B cell (primary cell): Measurements from ENCODE around the gene LRRC4C. TPM values are rescaled to one million over a fixed set of nuclear protein-coding genes. Genes with fewer than 3 reads are reported as not detected.

Source experiments
- ATAC-seq: fragments of 200-7000 bp; cut with Tn5 transposase; one replicate; pipeline ENCODE4 v1.10.0; 2021; ENCODE audit warnings: low read depth, mild to moderate bottlenecking, moderate number of reproducible peaks, moderate library complexity
- CTCF ChIA-PET: fragments of 350-600 bp; sonication (Branson Sonifier 250); formaldehyde crosslinking; loops from one replicate; lab custom pipeline; 2021; ENCODE audit warnings: antibody characterized with exemption, inconsistent platforms; lab: Charles Lee
- POLR2A ChIA-PET: fragments of 350-600 bp; sonication (Branson Sonifier 250); formaldehyde crosslinking; loops from one replicate; lab custom pipeline; 2021; ENCODE audit warnings: antibody characterized with exemption; lab: Charles Lee
- DNase-seq: peaks from one replicate; pipeline ENCODE4 v3.0.0; 2013
- H2AFZ ChIP-seq: 2 replicates; pipeline ENCODE4 v1.6.1; 2012; ENCODE audit warnings: mild to moderate bottlenecking, low read depth, low read length; ENCODE audit not compliant: insufficient read depth, poor library complexity, severe bottlenecking
- H3K27ac ChIP-seq, 2 donors: 1 replicate in 1 of 2; 2 replicates in 1 of 2; pipeline ENCODE4 v1.5.1; 2012 to 2013; ENCODE audit warnings: low read length in 2 of 2, mild to moderate bottlenecking in 2 of 2, moderate library complexity in 1 of 2
- H3K27me3 ChIP-seq, 4 experiments: fragments of 200-600 bp in 1 of 4; sonication (generic) in 1 of 4; replicated peaks in 1 of 4; 1 replicate in 2 of 4; 2 replicates in 2 of 4; pipeline versions ENCODE4 v1.6.1 to v1.7.0; 2013 to 2016; ENCODE audit warnings: low read length in 3 of 4, mild to moderate bottlenecking in 2 of 4, mixed read lengths in 1 of 4, moderate library complexity in 1 of 4; ENCODE audit not compliant: insufficient read depth in 4 of 4, control insufficient read depth in 3 of 4; ENCODE audit errors: control extremely low read depth in 1 of 4
- H3K36me3 ChIP-seq, 2 experiments: replicated peaks in 1 of 2; 1 replicate in 1 of 2; 2 replicates in 1 of 2; pipeline versions ENCODE4 v1.6.1 to v1.7.1; 2013; ENCODE audit warnings: low read length in 1 of 2; ENCODE audit not compliant: insufficient read depth in 2 of 2, control insufficient read depth in 1 of 2; ENCODE audit errors: control extremely low read depth in 1 of 2, extremely low read depth in 1 of 2
- H3K4me1 ChIP-seq, 2 donors: fragments of 200-600 bp in 1 of 2; sonication (generic) in 1 of 2; 1 replicate in 1 of 2; 2 replicates in 1 of 2; pipeline versions ENCODE4 v1.5.1 to v1.6.1; 2013 to 2017; ENCODE audit warnings: low read length in 2 of 2; ENCODE audit not compliant: control insufficient read depth in 2 of 2, insufficient read depth in 2 of 2
- H3K4me2 ChIP-seq: replicated peaks from 2 replicates; pipeline ENCODE3; 2012; ENCODE audit warnings: mild to moderate bottlenecking, low read depth, low read length; ENCODE audit not compliant: poor library complexity, severe bottlenecking
- H3K4me3 ChIP-seq, 5 experiments: fragments of 200-600 bp in 1 of 5; sonication (generic) in 1 of 5; 1 replicate in 3 of 5; 2 replicates in 2 of 5; pipeline versions ENCODE4 v1.5.1 to v1.7.0; 2011 to 2016; ENCODE audit warnings: low read length in 4 of 5, mild to moderate bottlenecking in 4 of 5, low read depth in 2 of 5, control low read depth in 1 of 5, moderate library complexity in 1 of 5; ENCODE audit not compliant: insufficient read depth in 1 of 5; ENCODE audit errors: control extremely low read depth in 1 of 5, extremely low read depth in 1 of 5
- H3K79me2 ChIP-seq: fragments of 200-600 bp; sonication (generic); one replicate; pipeline ENCODE4 v1.6.0; 2016; ENCODE audit warnings: low read length; ENCODE audit not compliant: control insufficient read depth, insufficient read depth
- H3K9ac ChIP-seq: fragments of 200-600 bp; sonication (generic); 2 replicates; pipeline ENCODE4 v1.6.1; 2017; ENCODE audit warnings: mild to moderate bottlenecking, low read length, moderate library complexity
- H3K9me3 ChIP-seq, 3 donors: one replicate each; pipeline versions ENCODE4 v1.6.1 to v1.7.1; 2013; ENCODE audit warnings: low read length in 2 of 3; ENCODE audit not compliant: control insufficient read depth in 2 of 3, insufficient read depth in 1 of 3; ENCODE audit errors: control extremely low read depth in 1 of 3
- H4K20me1 ChIP-seq: 2 replicates; pipeline ENCODE4 v1.6.0; 2012; ENCODE audit warnings: mild to moderate bottlenecking, low read length; ENCODE audit not compliant: insufficient read depth, control insufficient read depth, poor library complexity, severe bottlenecking
- H3K27ac Mint-ChIP-seq: one replicate; pipeline ENCODE4 v1.8.0; 2021; ENCODE audit warnings: mixed read lengths
- H3K27me3 Mint-ChIP-seq: one replicate; pipeline ENCODE4 v1.8.0; 2021; ENCODE audit warnings: mixed read lengths
- H3K4me1 Mint-ChIP-seq: one replicate; pipeline ENCODE4 v1.8.0; 2021; ENCODE audit warnings: mixed read lengths
- H3K4me3 Mint-ChIP-seq: one replicate; pipeline ENCODE4 v1.8.0; 2021; ENCODE audit warnings: mixed read lengths
- H3K9me3 Mint-ChIP-seq: one replicate; pipeline ENCODE4 v1.8.0; 2022; ENCODE audit warnings: mixed read lengths; ENCODE audit not compliant: insufficient read depth
- CTCF ChIP-seq: fragments of 200-600 bp; IDR thresholded peaks from one replicate; pipeline ENCODE4 v1.8.0; 2022; ENCODE audit warnings: antibody characterized with exemption, mild to moderate bottlenecking
- EZH2 ChIP-seq: IDR thresholded peaks from 2 replicates; pipeline ENCODE4 v1.6.1; 2012; ENCODE audit warnings: borderline replicate concordance, low read depth, mild to moderate bottlenecking, moderate library complexity, low read length; ENCODE audit not compliant: insufficient read depth, poor library complexity, severe bottlenecking
- WGBS: methylation state at CpG from one replicate; pipeline ENCODE4 v1.1.5; 2013; ENCODE audit warnings: missing lambda C conversion rate; ENCODE audit not compliant: insufficient coverage; 5-methylcytosine and 5-hydroxymethylcytosine counted together
- intact Hi-C: fragments of 100-400 bp; cut with micrococcal nuclease; formaldehyde crosslinking; loops from one replicate; pipeline ENCODE4 v1.10.0; 2022
- polyA plus RNA-seq: library from polyadenylated mRNA; depleted of rRNA; stranded (reverse); fragments of >200 nt; gene quantifications from 2 replicates; pipeline ENCODE4 v1.2.3, GENCODE V29; 2012
- total RNA-seq, 2 donors: library from RNA; stranded (reverse); fragments of 120-200 nt in 1 of 2; gene quantifications; 1 replicate in 1 of 2; 2 replicates in 1 of 2; pipeline versions ENCODE4 v1.2.3 to v1.2.4, GENCODE V29; 2013 to 2022

LRRC4C gene
- total and polyA plus RNA-seq, 2 donors (not counting 1 experiment from before 2014, with no cell fraction given), result 0.57 TPM; not detected in 1

GRCh38 chr11:40129266-40129665 lies 1330.2 kb downstream of the LRRC4C start:
- Histone ChIP-seq H3K9me3 (no peaks in the 10 kb centered on the region), H3K36me3 (no peaks in the 10 kb centered on the region), H3K4me2 (no peak overlapping the region), H3K4me1 (no peaks in the 10 kb centered on the region), H3K79me2 (no peaks in the 10 kb centered on the region), H4K20me1 (no peaks in the 10 kb centered on the region), H3K27me3 (no peaks in the 10 kb centered on the region), H2AFZ (no peak overlapping the region), H3K4me3 (no peak overlapping the region), H3K27ac (no peak overlapping the region), H3K9ac (no peak overlapping the region)
- intact Hi-C loops, result no loop called here
- ATAC-seq, result no peak
- Mint-ChIP-seq H3K27ac (no peak overlapping the region), H3K27me3 (no peaks in the 10 kb centered on the region), H3K9me3 (peaks cover 4% of the 10 kb centered on the region), H3K4me3 (no peak overlapping the region), H3K4me1 (no peaks in the 10 kb centered on the region)
- ChIA-PET CTCF (no interaction called here), POLR2A (no interaction called here)
- no CpG with 5 or more reads among the region's 1 CpG for WGBS
- no peak for DNase-seq
- TF ChIP-seq EZH2 (no peak), CTCF (no peak)

DNA sequence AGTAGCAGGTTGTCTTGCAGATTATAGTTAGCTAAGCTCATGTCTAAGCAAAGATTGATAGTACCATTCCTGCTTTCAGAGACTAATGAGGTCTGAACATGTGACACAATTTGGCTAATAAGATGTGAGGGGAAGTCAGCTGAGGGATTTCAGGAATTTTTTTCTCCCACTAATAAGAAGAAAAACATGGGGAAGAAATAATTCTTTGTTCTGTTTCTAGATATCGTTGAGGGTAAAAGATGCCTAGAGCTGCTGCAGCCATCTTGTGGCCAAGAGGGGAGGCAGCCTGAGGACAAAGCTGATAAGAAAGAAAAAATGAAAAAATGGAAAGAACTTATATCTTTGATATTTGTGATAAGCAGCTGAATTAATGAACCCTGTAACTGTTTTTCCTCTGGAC lies 1334.4 kb downstream of the LRRC4C start:
- no CpG with 5 or more reads among the region's 1 CpG for WGBS
- intact Hi-C loops, result no loop called here
- H3K4me3 Mint-ChIP-seq, result no peak overlapping the region

More for the DNA sequence above, 1334.4 kb downstream of the LRRC4C start:
- Histone ChIP-seq H3K4me2 (no peak overlapping the region), H4K20me1 (no peaks in the 10 kb centered on the region), H3K9me3 (no peaks in the 10 kb centered on the region), H3K27ac (no peak overlapping the region), H2AFZ (no peak overlapping the region), H3K36me3 (no peaks in the 10 kb centered on the region), H3K4me3 (no peak overlapping the region), H3K27me3 (no peaks in the 10 kb centered on the region), H3K9ac (no peak overlapping the region), H3K4me1 (no peaks in the 10 kb centered on the region), H3K79me2 (no peaks in the 10 kb centered on the region)
- no peak for DNase-seq
- Mint-ChIP-seq H3K4me1 (no peaks in the 10 kb centered on the region), H3K9me3 (peaks cover 5% of the 10 kb centered on the region), H3K27me3 (no peaks in the 10 kb centered on the region), H3K27ac (no peak overlapping the region)
- TF ChIP-seq EZH2, result no peak
- no peak for TF ChIP-seq CTCF
- POLR2A ChIA-PET, result no interaction called here
- CTCF ChIA-PET, result no interaction called here
- ATAC-seq, result no peak
